GM19324 (cell line): Measurements from ENCODE around the gene OR2T1.
"Not testable (repeated sequence)": the region's sequence is repeated elsewhere in the genome, so short reads cannot be mapped to it uniquely, and the experiment has no call there.

Experiments used
- ATAC-seq: cut with Tn5 transposase; IDR thresholded peaks from one replicate; pipeline ENCODE4 v1.9.1; 2021; ENCODE audit warnings: mild to moderate bottlenecking, moderate library complexity; ENCODE audit not compliant: unreplicated experiment, low FRiP score

OR2T1 gene

GRCh38 chr1:248433811-248434415, 31.1 kb downstream of the OR2T1 start:
- not testable (repeated sequence) for ATAC-seq

- not testable (repeated sequence) for ATAC-seq
Measured at GRCh38 chr1:248434913-248435312, 32.1 kb downstream of the OR2T1 start.

- not testable (repeated sequence) for ATAC-seq
Measured at GRCh38 chr1:248436303-248436702, 33.5 kb downstream of the OR2T1 start.

GRCh38 chr1:248438668-248439067, 35.8 kb downstream of the OR2T1 start:
- not testable (repeated sequence) for ATAC-seq

GRCh38 chr1:248439283-248439682, 36.4 kb downstream of the OR2T1 start:
- ATAC-seq, result not testable (repeated sequence)

GRCh38 chr1:248442500-248443277, 39.8 kb downstream of the OR2T1 start:
- not testable (repeated sequence) for ATAC-seq

GRCh38 chr1:248444603-248445002, 41.8 kb downstream of the OR2T1 start:
- not testable (repeated sequence) for ATAC-seq

GRCh38 chr1:248445399-248445798, 42.6 kb downstream of the OR2T1 start, which contains the start of gene OR2T2:
Gene OR2T2, plus strand, starts transcription at chr1:248445637. Its CDS starts 7,161 bp downstream, at chr1:248452798.
- not testable (repeated sequence) for ATAC-seq

GRCh38 chr1:248448409-248449074, 45.7 kb downstream of the OR2T1 start:
- peak; percentile 55 for ATAC-seq

GRCh38 chr1:248449821-248450465, 47.1 kb downstream of the OR2T1 start:
- not testable (repeated sequence) for ATAC-seq

GRCh38 chr1:248450466-248451145, 47.8 kb downstream of the OR2T1 start:
- peak; percentile 50 for ATAC-seq

- ATAC-seq, result not testable (repeated sequence)
Measured at GRCh38 chr1:248453619-248454018, 50.8 kb downstream of the OR2T1 start.

- not testable (repeated sequence) for ATAC-seq
Measured at GRCh38 chr1:248455045-248455444, 52.2 kb downstream of the OR2T1 start.

- not testable (repeated sequence) for ATAC-seq
Measured at GRCh38 chr1:248456635-248457034, 53.8 kb downstream of the OR2T1 start.
